GM19455 (cell line): ENCODE results near the gene BAMBI.

Experiments
- ATAC-seq: cut with Tn5 transposase; IDR thresholded peaks from one replicate; pipeline ENCODE4 v1.9.1; 2021; ENCODE audit not compliant: unreplicated experiment

Gene BAMBI

DNA sequence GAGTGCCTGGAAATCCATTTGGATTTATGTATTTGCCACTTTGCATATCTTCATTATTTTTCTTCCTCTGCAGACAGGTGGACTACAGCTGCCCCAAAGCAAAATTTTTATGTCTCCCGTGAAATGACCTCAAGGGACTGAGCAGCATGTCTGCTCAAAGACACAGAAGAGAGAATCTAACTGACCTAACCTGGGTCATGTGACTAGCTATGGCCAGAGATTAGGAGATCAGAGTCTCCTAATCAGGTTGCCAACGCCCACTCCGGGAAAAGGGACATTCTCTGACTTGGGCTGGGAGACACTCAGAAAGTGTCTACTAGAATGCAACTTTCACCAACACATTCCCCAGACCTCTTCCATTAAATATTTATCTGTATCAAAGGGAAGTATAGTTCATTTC is 2.5 kb upstream of the BAMBI start:
- ATAC-seq: no peak

DNA sequence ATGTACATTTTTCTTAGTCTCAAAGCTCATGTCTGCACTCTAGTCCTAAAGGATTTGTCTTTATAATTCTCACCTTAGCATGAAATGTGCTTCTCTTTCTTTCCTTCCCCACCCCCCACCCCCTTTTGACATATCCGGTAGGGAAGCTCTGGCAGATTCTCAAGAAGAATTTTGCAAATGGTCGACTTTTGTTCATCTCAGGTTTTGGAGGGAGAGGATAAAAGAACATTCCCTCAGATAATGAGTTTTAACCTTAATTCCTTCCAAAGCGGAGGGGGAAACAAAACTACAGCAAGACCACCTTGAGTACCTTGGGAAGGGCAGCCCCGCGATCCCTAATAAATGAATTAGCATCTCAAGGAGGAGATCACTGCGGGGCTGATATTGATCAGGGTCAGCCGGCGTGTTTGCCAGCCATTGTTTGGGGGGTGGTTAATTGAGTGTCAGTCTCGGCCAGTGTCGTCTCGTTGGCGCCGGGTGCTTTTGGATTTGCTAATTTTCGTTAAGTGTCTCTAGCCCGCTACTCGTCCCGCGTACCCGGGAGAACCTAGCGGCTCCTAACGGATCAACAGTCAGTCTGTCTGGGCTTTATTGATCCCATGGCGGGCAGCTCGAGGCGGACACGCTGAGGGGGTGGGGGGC is 874 bp upstream of the BAMBI start:
- ATAC-seq: no peak

DNA sequence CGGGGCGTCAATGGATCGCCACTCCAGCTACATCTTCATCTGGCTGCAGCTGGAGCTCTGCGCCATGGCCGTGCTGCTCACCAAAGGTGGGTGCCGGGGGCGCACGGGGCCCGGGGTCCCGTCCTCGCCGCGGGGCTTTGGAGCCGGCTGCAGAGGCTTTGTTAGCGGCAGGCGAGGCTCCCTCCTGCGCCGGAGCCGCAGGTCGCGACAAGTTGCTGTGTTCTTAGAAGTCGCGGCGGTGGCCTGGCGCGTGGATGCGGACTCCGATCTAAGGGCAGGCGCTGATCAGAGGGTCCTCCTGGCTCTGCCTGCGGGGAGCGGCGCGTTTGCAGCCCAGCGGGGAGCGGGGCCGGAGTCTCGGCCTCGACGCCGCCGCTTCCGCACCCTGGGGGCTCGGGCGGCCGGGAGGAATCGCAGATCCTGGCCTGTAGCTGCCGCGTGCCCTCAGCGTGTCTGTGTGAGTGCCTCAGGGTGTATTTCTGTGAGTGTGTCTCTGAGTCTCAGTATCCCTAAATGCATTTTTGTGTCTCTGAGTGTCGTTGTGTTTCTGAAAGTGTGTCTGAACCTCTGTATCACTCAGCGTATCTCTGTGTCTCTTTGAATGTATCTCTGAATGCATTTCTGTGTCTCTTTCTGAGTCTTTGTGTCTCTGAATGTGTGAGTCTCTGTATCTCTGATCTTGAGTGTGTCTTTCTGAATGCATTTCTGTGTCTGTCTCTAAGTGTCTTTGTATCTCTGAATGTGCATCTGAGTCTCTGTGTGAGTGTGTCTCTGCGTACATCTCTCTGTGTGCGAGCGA is 766 bp downstream of the BAMBI start:
- ATAC-seq: no peak

DNA sequence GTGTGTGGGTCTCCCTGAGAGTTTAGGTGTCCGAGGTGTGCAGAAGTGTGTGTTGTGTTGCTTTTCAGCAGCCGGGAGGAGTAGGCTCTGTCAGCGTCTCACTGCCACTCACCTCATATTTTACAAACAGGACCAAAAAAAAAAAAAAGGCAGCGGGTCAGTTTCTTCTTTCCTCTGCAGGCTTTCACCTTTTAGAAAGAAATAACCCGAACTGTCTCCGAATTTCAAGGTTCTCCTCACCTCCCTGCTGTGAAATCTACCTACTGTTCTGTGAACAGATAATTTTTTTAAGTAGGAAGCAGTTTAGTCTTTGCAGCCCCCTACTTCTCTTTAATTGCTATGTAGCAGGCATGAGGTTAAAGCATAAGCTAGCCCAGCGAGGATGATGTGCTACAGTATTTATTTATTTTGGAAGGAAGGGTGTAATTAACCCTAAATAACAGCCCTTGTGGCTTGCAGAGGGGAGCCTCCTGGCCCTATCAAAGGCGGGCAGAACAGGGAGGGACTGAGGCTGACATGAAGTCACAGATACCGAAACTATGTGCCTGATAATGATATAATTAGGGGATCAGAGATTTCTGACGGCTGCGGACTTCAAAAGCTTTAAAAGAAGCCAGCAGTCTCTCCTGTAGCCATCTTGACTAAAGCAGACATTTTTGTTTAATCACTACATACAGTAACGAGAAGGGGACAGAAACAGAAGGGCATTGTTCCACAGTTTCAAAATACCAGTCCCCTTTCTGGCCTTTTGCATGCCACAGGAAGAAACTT is 1.6 kb downstream of the BAMBI start:
- no peak for ATAC-seq

DNA sequence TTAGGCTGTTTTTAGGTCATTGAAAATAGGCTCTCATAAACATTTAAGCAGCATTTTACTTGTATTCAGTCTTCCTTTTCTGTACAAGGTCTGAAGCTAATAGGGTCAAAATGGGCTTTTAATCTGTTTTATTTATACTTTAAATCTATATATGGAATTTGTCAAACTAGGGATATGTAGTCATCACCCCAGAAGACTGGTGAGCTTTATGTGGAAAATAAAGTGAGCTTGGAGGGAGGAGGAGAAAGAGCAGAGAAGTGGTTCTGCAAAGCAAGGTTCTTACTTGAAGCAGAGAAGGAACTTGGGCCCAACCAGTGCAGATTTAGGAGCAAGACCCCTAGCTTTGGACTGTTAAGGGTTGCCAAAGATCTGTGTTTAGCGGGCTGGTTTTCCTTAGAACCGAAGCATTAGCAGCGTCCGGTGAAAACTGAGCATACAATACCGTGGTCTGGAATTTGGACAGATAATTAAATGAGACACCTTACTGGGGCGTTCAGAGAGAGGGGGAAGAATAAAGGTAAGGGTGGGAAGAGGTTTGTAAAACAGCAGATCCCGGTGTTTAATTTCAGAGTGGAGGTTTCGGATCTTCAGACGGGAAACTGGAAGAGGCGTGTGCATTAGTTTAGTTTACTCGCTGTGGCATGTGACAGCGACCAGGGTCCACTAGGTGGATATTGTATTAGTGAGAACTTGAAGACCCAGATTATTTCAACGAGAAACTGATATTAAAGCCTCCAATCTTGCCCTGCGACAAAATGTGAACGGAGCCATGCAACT is 2.4 kb downstream of the BAMBI start:
- no peak for ATAC-seq

DNA sequence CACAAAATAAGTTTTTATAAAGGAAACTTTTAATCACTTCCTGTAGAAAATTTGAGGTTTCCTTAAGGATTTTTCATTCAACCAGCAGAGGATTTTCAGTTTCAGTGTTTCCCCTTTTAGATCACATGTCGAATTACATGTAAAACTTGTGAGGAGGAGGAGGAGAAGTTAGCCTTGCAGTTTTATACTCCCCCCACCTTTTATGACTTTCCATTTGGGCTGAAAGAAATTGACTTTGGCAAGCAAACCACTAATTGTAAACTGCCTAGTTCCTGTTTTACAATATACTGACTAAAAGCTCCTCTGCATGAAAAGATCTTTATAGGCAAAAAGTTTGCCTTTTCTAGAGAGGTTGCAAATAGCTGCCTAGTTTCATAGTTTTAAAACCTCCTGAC is 3.0 kb downstream of the BAMBI start:
- no peak for ATAC-seq

DNA sequence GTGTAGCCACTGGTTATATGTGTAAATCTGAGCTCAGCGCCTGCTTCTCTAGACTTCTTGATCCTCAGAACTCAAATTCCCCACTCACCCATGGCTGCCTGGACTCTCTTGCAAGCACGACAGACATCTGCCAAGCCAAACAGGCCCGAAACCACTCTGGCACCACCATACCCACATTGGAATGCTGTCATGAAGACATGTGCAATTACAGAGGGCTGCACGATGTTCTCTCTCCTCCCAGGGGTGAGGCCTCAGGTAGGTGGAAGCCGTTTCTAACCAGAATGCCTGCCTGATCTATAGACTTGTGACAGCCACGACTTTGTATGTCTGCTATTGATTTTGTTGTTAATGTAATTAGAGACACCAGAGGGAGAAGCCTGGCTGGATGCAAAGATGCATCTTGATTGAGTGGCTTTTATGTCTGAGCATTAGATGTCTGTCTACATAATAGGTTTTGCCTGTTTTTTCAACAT is 4.0 kb downstream of the BAMBI start:
- ATAC-seq: no peak

DNA sequence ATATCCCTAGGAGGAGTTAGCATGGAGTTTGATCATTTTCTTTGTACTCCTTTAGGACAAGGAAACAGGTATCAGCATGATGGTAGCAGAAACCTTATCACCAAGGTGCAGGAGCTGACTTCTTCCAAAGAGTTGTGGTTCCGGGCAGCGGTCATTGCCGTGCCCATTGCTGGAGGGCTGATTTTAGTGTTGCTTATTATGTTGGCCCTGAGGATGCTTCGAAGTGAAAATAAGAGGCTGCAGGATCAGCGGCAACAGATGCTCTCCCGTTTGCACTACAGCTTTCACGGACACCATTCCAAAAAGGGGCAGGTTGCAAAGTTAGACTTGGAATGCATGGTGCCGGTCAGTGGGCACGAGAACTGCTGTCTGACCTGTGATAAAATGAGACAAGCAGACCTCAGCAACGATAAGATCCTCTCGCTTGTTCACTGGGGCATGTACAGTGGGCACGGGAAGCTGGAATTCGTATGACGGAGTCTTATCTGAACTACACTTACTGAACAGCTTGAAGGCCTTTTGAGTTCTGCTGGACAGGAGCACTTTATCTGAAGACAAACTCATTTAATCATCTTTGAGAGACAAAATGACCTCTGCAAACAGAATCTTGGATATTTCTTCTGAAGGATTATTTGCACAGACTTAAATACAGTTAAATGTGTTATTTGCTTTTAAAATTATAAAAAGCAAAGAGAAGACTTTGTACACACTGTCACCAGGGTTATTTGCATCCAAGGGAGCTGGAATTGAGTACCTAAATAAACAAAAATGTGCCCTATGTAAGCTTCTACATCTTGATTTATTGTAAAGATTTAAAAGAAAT is 4.8 kb downstream of the BAMBI start:
- ATAC-seq: no peak

DNA sequence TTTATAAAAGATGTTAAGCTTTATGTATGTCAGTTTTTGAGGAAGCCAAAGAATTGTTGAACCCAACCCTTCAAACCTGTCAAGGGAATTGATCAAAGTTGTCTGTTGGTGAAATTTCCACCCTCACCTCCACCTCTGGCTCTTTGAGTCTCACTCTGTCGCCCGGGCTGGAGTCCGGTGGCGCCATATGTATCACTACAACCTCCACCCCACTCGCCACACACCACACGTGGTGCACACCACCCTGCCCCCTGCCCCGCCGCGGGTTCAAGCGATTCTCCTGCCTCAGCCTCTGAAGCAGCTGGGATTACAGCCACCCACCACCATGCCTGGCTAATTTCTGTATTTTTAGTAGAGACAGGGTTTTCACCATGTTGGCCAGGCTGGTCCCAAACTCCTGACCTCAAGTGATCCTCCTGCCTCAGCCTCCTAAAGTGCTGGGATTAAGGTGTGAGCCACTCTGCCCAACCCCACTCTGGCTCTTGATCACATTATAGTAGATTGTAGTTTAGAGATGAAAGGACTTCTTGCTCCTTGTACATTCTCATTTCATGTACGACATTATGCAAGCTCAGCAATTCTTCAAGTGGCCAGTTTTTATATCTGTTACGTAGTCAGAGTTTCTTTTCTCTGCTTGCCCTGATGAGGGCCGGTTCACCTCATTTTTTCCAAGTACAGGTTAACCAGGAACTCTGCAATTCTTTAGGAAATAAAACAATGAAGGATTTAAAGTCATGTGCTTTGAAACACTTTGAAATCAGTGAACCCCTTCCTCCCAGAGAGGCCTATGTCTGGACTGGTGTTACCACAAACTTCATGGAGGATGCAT is 7.0 kb downstream of the BAMBI start:
- ATAC-seq: no peak

DNA sequence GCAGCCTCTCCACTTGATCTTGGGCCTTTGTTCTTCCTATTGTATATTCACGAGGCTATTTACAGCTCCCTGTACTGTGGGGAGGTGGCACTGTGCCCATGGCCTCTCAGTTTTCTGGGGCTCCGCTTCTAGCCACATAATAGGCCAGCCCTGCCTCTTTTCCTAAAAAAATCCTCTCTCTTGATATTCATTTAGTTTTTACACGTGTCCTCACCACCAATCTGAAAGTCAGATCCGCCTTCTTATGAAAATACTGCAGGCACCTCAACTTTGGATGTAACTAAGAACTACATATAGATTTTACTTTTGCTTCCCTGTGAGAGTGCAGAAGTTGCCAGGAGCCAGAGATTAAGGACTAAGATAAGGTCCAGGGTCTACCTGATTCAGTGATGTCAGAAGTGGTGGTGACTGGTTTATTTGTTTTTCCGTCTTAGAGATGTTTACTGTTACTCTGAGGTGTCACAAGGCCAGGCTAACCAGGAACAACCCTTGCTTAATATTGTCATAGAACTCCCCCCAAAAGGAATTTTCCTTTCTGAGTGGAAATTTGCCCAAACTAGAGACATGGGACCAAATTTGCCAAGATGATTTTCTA is 7.8 kb downstream of the BAMBI start:
- no peak for ATAC-seq

DNA sequence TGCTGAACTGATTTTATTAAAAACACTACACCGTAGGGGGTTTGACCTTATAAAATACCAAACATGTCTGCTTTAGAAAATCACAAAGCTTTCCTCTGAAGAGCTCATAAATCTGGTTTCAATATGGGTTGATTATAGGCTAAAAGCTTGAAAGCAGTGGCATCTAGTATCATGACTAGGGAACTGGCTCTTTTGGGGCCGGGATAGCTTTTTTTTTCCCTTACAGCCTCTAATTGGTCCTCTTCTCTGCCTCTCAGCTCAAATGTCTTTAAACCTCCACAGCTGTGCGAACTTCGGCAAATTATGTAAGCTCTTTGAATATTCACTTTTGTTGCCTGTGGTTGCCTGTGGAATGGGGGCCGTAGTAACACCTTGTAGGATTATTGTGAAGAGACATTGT is 8.4 kb downstream of the BAMBI start:
- ATAC-seq: no peak

DNA sequence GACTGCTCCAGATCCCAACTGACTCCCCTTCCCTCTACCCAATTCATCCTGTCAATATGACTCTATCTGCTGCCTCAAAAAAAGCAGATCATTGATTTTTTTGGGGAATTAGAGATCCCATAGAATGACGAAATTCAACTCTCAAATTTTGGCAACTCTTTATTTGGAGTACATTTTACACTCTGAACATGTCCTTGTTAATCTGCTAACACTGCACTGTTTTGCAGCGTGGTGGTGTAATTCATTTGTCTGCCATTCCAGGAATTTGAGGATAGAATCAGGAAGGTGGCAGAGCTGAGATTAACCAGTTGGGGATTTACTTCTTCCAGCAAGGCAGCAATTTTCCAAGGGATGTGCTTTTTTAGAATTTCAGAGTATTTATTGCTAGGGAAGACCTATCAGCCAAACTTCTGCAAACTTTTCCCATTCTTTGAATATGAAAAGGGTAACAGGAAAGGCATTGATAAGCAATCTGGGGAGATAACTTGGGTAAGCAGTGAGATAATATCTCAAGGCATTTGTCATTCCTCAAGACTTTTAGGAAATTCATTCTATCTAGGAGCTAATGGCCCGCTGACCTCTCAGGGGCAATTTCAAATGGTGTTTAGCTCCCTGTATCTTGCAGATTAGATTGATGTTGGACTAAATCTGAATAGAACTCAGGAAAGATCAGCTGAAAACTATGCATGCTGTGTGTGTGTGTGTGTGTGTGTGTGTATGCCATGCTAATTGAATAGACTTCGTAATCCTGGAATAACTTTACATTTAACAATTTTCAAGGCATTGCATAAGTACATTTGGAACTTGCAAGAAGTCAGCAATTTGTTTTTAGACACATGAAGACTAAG is 9.7 kb downstream of the BAMBI start:
- no peak for ATAC-seq

DNA sequence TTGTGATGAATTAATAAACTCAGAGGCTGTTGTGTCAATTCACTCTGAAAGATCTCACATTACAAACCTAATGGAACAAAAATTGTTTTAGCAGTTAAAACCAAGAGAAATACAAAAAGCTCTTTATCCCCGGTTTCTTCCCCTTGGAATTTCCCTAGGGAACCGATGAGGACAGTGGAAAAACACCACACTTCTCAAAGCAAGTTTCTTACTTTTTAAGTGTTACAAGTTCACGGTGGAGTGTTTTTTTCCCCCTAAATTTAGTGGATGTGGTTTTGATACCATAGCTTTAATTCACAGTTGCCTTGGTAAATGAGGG is 10.3 kb downstream of the BAMBI start:
- ATAC-seq: no peak

DNA sequence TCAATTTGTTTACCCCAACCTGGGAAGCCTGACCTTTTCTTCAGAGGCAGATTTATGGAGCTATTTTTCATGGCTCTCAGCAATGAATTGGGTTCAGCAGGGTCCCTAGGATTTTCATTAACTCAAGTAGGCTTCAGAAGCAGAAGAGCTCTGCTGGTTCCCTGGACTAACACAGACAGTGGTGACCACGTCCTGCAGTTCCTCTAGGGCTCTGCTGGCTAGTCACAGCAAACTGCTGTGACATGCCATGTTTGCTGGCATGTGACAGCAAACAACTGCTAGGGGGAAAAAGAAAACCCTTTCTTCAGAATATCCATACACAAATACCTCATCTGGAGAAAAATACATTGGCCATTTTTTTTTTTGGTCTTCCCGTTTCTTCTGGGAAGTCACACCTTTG is 13.2 kb downstream of the BAMBI start:
- ATAC-seq: no peak

DNA sequence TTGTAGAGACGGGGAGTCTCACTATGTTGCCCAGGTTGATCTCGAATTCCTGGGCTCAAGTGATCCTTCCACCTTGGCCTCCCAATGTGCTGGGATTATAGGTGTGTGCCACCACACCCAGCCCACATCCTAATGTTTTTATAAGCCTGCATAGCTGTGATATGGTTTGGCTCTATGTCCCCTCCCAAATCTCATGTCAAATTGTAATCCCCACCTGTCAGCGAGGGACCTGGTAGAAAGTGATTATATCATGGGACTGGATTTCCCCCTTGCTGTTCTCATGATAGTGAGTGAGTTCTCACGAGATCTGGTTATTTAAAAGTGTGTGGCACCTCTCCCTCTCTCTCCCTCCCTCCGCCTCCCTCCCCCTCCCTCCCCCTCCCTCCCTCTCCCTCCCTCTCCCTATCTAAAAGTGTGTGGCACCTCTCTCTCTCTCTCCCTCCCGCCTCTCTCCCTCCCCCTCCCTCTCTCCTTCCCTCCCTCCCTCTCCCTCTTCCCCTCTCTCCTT is 13.9 kb downstream of the BAMBI start:
- ATAC-seq: no peak

DNA sequence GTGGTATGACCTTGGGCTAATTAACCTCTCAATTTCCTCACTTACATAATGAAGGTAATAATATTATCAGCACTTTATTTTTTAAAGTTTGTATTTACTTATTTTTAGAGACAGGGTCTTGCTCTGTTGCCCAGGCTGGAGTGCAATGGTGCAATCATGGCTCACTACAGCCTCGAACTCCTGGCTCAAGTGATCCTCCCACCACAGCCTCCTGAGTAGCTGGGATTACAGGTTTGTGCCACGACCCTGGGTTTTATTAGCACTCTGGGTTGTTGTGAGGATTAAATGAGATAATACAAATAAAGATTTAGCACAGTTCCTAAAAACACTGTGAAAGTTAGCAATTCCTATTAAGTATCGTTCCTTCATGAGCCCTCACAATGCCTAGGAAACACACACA is 14.7 kb downstream of the BAMBI start:
- ATAC-seq: no peak

DNA sequence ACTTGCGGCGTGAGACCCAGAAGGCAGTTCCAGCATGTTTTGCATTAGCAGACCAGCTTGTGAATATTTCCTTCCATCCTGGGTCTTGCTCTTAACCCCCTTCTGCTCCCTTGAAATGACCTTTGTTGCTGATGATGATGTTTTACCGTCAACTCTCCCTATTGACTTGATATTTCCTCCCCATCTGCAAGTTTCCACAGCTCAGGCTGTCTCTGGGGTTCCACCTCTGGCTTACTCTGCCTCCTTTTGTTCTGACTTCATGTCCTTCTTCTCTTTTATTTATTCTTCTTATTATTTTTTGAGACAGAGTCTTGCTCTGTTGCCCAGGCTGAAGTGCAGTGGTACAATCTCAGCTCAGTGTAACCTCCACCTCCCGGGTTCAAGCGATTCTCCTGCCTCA is 17.2 kb downstream of the BAMBI start:
- no peak for ATAC-seq

DNA sequence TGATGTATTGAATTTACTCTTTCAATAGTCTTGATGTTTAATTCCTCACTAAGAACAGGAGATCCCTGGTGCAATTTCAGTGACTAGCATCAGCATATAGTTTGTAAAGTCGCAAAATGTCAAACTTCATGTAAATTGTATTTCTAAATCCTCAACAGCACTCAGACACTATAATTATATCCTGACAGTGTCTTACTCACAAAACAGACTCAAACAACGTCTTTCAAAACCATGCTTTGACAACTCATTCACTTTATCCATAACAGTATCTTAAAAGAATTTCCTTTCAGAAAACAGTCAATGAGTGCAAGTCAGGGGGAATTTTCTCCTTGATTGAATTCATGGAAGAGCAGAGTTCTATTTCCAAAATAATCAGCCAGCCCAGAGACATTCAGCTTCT is 20.8 kb downstream of the BAMBI start:
- ATAC-seq: no peak
